NCI-H1694 (cell line): ENCODE results near the gene EML4.
A peak's percentile ranks its signal among the peaks of the same experiment; 100 is the strongest.

ENCODE experiments used
- DNase-seq: peaks from one replicate; lab custom pipeline; 2025; lab: John Stamatoyannopoulos, UW

The EML4 gene

DNA sequence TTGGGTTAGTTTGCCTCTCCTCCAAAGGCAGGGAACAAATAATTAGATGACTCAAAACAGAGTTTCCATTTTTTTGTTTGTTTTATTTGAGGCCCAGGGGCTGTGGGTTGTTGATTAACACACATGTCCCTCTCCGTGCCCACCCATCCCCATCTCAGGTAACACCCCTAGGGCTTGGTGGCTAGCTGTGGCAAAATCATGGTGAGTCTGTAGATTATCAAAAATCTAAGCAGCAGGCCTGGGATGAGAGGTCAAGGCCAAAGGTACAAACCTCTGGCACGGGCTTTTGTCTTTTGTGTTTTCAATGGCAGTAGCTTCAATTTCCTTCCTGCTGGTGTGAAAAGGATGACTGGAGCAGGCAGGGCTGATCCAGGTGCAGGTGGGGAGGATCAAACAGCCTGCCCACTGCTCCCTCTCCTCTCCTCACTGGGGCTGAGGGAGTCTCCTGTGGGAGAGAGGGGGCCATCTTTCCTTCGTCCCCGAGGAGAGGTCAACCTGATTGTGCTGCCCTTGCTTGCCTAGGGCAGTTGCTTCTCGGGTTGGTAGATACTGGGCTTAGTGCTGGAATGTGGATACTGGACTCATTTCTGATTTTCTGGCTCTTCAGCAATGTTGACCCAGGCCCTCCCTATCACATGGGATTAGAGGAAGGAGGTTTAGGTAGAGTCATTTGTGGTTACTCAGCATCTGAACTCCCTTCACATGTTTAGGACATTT is 31.9 kb upstream of the EML4 start:
- DNase-seq, result no peak

DNA sequence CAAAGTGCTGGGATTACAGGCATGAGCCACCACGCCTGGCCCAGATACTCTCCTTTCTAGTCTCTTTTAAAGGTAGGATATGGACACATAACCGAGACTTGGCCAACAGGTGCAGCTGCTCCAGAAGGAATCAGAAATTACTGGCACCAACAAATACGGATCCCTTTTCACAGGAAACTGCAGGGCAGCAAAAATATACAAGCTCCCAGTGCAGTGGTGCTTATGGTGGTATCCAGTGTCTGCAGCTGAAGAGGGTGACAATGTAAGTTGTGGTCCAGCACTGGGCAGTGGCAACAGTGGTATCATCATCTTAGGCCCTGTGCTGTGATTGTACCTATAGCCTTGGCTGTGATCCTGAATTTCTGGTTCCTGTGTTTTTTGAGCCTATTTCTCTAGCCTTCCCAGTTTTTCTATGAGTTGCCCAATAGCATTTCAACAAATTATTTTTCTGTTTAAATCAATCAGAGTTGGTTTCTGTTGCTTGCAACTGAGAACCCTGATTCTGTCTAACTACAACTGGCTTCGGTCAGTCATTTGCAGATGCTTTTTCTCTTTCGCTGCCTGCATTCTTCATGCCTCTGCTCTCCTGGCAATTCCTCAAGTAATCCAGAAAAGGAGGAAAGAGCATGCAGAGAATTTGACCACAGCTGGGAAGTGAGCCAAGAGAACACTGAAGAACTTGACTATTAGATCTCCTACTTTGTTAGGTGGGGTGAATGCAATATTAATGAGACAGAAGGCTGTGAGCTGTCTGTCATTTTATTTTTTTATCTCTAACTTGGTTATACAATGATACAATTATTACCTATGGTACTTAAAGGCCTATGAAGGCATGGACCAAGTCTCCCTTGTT is 30.8 kb upstream of the EML4 start:
- no peak for DNase-seq

DNA sequence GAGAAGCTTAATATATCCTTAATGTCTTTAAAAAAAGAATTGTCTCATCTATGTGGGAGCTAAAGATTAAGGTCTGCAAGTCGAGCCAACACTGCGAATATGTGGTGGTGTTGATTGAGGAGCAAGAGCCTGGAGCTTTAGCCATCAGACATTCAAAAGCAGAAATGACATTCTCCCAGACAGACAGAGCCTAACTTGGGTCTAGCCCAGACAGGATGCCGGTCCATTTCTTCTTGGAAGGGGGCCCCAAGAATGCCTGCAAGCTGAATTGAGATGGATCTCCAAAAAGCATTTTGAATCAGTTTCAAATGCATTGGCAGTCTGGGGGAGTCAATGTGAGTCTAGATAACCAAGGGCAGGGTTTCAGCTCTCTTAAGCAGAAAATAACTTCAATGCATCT is 30.1 kb upstream of the EML4 start:
- no peak for DNase-seq

DNA sequence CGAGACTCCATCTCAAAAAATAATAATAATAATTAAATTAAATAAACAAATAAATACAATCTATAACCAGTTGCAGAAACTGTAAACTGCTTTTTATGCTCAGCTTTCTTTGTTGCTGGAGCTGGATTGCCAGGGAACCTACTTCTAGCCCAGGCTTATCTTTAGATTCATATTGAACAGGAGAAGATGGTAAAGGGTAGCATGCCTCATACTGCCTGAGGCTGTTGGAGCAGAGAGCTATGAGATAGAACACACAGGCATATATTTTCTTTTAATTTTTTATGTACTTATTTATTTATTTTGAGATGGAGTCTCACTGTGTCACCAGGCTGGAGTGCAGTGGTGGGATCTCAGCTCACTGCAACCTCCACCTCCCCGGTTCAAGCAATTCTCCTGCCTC is 28.7 kb upstream of the EML4 start:
- DNase-seq, result no peak

DNA sequence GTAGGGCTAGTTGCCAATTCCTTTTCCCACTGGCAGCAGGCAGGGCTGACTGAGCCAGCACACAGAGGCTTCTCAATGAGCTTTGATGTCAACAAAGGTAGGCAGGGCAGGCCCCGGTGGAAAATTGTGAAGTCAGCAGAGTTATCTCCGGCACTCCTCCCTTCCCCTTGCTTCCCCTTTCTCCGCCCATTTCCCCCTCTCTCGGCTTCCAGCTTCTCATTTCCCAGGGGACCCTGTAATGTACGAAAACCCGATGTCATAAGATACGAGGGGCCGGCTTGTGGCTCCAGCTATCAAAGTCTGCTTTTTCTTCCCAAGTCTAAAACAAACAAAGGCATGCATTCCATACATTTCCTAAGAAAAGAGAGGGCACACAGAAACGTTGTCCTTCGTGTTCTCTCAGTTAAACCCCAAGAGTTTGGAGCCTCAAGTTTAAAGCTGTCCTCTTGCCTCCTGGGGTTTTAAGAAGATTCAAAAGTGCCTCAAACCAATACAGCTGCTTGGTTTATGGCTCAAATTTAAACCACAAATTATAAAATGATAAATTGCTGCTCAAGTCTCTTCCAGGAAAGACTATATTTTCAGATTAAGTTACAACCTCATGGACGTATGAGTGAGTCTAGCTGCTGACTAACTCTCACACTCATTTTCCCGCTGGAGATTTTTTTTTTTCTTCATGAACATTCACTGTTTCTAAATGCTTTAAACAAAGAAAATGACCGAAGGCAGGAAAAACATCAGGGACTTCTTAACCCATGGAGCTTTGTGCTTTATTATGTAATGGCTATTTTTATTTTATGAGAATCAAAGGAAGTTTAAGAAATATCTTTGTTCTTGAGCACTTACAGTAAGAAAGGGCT is 27.2 kb upstream of the EML4 start:
- peak; percentile 28 for DNase-seq

DNA sequence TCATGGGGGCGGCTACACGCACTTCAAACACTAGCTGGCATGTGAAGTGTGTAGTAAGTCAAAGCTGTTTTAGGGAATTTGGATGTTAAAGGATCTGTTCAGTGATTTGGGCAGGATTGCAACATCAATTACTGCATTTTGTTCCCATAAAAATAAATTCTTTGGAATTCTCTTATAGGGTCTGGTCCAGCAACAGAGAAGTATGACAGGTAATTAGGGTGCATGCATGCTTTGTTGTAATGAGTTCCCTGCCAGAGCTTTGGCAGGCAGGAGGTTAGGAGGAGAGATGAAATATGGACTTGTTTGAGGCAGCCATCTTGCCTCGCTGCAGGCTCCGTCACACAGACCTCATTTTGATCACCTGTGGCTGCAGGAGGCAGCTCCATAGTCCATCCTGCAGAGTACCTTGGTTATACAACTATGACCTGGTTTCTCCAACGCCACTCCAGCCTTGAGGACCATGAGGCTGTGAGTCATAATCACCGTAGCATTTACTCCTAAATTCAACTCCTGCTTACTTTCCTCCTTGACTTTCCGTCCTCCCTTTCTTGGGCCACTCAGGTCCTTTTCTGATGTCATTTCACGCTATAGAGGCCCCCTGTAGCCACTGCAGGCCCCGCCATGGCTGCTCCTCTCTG is 26.5 kb upstream of the EML4 start:
- DNase-seq, result no peak

DNA sequence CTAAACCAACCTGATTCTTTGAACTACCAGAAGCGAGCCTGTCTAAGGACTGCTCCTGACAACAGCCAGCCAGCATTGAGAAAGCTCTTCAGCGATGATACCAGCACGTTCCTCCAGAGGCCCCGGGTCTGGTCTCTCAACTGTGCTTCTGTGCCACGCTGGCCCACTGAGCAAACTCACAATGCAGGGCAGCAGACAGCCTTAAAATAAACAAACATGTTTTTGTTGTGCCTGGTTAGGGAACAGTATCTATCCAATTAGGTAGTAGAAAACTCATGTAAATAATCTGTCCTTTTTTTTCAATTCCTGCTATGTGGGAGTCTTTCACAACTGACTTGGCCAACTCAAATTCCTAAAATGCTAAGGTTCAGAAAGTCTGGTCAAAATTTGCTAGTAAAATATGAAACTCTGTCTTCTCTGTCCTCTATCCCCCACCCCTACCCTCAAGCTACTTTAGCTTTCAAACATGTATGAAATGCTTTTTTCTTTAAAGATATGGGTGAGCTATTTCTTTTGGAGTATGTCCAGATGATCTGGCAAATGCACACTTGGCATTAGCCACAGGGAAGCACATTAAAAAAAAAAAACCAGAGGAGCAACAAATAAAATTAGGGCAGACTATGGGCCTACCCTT is 21.4 kb upstream of the EML4 start:
- no peak for DNase-seq

DNA sequence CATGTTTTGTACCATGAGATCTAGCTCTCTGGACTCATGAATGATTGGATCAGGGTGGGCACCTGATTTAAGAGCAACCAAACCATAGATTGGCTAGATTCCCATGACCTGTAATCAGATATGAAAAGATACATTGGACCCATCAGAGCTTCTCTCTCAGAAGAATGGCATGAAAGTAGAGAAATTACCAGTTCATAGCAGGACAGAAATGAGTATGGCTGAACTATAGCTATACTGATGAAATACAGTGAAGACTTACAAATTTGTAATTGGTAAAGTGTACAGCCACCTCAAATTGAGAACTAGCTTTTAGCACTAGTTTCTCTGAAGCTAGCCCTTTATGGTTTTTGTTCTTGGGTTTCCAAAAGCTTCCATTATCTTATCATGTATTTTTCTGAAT is 19.0 kb upstream of the EML4 start:
- no peak for DNase-seq

DNA sequence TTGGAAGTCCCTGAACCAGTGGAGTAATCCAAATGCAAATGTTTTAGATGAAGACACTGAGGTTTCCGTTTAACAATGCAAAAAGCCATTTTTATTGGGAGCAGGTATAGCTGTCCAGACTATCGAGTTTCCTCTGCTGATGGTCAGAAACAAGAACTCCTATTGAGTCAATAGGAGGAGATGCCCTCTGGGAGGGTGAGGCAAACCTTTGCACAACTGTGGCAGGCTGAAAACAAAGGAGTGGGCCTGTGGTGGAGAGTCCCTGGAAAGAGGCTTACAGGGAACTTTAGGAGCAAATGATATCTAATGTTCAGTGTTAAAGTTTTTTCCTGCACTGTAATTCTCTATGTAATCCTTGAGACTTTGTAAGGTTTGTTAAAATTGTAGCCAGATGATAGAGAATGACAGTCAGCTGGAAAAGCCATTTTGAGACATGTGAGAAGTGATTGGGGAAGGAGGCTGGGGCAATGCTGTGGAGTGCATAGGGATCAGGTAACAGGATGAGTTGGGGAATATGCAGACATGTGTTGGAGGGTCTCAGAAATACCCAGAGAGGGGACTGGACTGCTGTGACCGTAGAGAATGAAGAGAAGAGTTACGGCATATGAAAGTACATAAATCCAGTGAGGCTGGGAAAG is 15.1 kb upstream of the EML4 start:
- no peak for DNase-seq

DNA sequence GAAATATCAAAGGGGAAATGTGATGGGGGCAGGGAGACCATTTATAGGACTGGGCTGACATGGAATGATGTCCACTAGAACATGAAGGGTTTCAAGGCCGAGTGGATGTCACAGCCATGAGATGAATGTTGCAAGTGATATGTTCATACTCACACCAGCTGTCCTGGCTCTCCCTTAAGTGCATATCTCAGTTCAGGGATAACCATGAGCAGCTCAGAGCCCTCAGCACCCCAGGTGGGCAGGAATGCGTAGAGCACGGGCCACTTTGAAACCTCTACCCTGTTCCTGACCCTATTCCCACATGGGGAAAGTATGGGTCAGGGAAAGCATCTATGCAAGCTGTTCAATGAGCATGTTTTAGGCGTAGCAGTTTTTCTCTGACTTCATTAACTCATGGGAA is 12.4 kb upstream of the EML4 start:
- no peak for DNase-seq

DNA sequence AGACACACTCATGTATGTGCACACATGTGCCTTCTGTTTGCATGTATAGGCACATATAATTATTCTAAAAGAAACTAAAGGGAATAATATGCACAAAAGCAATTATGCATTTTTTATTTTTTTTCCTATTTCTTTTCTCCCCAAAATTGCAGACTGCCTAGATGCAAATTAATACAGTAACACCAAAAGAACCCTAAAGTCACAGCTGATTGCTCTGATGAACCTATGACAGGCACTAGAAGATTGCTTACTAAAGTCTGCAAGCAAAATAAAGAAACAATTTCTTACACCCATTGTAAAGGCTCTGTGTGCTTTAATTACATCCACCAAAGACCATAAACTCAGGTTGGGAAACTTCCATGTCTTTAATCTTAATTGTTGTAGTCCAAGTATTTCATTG is 7.7 kb upstream of the EML4 start:
- DNase-seq, result no peak

DNA sequence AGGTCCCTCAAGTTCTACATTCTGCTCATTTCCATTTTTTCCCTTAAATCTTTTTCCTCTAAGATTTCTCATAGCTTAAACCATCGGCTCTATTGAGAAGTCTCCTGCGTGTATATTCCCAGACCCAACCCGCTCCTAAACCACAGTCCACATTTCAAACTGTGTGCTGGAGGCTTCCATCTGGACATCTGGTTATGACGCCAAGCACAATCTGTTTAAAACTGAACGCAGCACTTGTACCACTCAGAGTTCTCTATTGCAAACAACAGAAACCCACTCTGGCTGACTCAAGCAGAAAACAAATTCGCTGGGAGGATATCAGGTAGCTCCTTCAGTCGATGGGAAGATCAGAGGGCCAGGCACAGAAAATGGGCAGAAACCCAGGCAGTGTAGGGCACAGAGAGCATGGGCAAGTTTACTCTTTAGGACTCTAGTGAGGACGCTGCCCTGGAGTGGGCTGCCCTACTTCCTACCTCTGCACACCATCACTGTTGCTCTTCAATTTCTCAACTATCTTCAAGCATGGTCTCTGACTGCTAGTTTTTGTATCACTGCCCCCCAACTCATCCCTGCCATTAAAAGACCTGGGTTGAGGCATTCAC is 5.6 kb upstream of the EML4 start:
- peak; percentile 87 for DNase-seq

DNA sequence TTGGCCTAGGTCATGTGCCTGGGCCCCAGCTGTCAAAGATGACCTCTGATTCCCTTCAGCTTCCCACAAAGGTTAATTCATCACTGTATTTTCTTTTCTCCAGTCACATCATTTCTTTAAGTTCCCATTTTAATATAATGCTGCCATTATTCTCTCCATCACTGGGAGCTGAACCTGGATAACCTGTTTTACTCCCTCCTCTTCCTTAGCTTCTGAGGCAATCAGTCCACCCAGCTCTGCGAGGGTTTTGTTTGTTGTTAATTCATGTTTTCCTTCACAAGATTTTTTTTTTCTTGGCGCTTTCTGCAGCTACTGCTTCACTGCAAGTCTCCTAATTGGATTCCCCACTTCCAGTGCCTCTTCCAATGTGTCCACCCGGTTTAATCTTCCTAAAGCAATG is 5.1 kb upstream of the EML4 start:
- DNase-seq, result no peak

DNA sequence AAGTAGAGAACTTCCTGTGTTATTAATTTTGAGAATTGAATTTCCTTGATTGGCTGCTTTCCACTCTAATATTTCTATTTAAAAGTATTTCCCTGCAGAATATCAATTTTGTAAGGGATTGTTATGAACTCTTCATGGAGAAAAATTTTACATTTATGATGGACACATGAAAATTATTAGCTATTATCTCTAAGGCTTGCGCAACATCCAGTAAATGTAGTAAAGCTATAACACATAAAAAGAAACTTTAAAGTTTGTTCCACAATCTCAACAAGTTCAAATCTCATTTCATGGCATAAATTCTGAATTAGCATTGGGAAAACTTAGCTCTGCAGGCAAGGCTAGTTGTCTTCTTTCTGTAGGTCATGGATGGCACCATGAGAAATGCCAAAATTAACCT is 4.2 kb upstream of the EML4 start:
- DNase-seq, result no peak

DNA sequence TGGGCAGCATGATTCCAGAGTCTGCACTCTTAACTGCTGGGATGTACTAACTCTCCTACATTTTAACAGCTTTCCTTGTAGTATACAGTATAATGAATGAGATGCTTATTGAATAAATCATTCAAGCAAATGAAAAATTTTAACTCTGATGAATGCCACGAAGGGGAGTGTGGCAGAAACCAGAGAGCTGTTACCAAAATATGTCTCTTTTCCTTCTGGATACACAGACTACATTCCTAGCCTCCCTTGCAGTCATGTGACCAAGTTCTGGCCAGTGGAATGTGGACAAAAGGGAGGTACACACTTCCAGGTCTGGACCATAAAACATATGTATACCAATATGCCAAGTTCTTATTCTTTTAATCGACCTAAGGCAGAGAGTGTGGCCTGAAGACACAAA is 1.7 kb upstream of the EML4 start:
- no peak for DNase-seq

DNA sequence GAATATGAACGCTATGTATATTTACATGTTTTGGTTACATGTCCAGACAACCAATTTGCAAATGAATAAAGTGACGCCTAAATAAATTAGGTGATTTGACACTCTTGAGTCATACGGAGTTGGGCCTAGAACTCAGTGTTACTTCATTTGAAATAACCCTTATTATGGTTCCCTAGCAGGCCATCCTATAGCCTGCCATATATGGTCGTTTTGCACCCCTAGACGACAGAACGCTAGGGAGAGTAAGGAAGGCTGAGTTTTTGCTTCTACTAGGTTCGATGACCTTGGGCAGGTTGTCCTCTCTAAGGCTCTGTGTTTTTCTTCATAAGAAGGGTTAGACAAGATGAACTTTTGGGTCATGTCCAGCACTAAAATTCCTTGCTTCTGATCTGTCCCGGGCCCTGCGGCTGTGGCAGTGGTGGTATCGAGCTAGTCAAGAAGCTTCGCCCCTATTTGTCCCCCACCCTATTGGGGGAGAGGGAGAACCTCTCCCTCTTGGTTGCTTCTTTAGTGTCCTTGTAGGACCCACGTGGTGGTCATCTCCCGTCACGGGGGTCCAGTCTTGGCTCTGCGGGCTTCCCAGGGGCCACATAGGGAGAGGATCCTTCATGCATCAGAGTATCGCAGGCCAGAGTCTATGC is 574 bp upstream of the EML4 start:
- no peak for DNase-seq

DNA sequence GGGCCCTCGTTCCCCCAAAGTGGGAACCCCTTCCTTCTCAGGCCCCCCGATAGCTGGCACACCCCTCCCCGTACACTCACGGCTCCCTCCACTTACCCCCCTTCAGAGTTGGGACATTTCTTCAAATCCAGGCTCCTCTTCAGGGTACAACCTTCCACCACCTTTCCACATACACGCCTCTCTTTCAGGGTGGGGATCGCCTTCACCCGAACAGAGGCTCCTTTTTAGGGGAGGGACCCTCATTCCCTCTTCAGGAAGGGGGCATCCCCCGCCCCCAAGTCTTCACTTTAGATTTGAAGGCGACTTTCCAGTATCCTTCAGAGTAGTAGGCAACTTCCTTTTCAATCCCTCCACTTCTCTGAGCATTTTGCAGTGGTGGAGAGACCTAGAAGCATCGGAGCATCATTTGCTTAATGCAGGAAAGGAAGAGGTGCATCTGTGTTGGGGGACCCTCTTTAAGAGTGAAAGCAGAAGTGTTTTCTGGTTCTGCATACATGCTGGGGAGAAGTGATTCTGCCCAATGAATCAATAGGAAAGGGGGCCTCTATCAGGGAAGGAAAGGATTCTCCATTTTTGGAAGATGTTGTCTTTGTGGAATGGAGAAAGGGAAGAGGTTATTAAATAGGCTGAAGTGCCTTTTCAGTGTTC is 845 bp downstream of the EML4 start:
- DNase-seq, result no peak

DNA sequence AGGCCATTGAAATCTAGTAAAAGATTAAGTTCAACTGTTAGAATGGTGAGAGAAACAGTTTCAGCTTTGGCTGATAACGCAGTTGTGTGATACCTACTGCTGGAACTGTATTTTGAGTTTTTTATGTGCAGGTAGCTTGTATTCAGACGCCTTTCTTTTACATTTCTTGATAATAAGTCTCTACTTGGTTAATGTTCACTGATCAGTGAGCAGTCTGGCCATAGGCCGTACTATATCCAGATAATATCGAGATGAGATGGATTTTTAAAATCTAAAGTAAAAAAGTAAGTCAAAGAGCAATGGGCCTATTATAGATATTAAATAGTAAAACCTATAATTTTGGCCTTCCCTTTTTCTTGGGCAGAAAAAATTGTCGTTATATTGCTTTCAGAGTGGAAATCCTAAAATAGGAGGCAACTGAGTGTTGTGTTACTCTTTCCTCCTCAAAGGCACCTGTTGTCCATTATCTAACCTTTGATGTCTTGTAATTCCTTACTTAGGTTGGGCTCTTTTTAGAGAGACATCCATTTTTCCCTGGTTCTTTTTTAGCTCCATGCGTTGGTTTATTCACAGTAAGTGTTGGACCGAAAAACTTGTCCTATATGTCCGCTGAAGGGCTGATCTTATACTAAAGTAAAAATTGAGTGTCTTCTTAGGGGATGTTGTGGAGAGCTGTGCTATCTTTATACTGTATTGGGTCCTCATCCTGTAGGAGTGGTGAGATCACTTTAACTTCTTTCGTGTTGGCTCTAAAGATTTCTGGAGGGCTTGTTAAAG is 1.7 kb downstream of the EML4 start:
- no peak for DNase-seq

DNA sequence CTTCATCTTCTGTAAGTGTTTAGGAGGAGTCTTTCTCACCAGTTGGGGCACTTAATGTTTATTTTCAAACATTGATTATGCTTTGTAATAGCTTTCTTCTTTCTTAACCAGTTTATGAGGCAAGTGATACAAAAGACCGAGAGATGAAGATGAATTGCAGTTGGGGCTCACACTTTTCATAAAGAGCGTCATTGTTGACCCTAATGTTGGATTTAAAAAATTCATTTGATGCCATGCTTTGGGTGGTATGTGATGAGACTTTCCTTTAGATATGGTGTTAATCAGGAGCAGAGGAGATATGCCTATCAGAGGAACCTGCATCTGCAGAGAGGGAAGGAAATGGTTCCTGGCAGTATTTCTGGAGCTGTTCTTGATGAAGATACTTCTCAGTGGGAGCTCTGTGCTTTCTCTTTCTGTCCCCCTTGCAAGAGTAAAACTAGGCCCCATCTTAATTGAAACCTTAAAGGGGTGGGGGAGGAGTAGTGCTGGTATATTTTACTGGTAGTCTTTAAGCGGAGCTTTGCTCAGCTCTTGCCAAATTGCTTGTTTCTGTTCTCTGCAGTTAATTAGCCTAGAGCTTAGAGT is 2.3 kb downstream of the EML4 start:
- no peak for DNase-seq
